Activated CD4-positive, alpha-beta T cell treated with anti-CD3 and anti-CD28 coated beads, Interleukin-2, amount 10 ng/mL, durations not matched to agents 24 days and 14 days (primary cell): ENCODE data around the gene CLEC4E. TPM values are rescaled to one million over a fixed set of nuclear protein-coding genes. Genes with fewer than 3 reads are reported as not detected.
"Not testable (repeated sequence)": the region's sequence is repeated elsewhere in the genome, so short reads cannot be mapped to it uniquely, and the experiment has no call there.

Experiments
- DNase-seq: peaks from one replicate; pipeline ENCODE4 v3.0.0; 2022
- H3K27ac Mint-ChIP-seq: one replicate; pipeline ENCODE4 v1.8.0; 2022; ENCODE audit warnings: mild to moderate bottlenecking, mixed read lengths
- H3K27me3 Mint-ChIP-seq: one replicate; pipeline ENCODE4 v1.8.0; 2022; ENCODE audit warnings: mixed read lengths
- H3K36me3 Mint-ChIP-seq: one replicate; pipeline ENCODE4 v1.8.0; 2022; ENCODE audit warnings: low read depth, mild to moderate bottlenecking, mixed read lengths
- H3K4me1 Mint-ChIP-seq: one replicate; pipeline ENCODE4 v1.8.0; 2021; ENCODE audit warnings: mixed read lengths
- H3K4me3 Mint-ChIP-seq: one replicate; pipeline ENCODE4 v1.8.0; 2022; ENCODE audit warnings: mild to moderate bottlenecking, moderate library complexity, mixed read lengths
- H3K9me3 Mint-ChIP-seq: one replicate; pipeline ENCODE4 v1.8.0; 2021; ENCODE audit warnings: mixed read lengths
- intact Hi-C: fragments of 100-400 bp; cut with micrococcal nuclease; formaldehyde crosslinking; loops from one replicate; pipeline ENCODE4 v1.15.1; 2023
- total RNA-seq: library from RNA; stranded (reverse); gene quantifications from 2 replicates; pipeline ENCODE4 v1.2.3, GENCODE V29; 2022

The CLEC4E gene
- total RNA-seq, 1 donor from 2014 or later: not detected

DNA sequence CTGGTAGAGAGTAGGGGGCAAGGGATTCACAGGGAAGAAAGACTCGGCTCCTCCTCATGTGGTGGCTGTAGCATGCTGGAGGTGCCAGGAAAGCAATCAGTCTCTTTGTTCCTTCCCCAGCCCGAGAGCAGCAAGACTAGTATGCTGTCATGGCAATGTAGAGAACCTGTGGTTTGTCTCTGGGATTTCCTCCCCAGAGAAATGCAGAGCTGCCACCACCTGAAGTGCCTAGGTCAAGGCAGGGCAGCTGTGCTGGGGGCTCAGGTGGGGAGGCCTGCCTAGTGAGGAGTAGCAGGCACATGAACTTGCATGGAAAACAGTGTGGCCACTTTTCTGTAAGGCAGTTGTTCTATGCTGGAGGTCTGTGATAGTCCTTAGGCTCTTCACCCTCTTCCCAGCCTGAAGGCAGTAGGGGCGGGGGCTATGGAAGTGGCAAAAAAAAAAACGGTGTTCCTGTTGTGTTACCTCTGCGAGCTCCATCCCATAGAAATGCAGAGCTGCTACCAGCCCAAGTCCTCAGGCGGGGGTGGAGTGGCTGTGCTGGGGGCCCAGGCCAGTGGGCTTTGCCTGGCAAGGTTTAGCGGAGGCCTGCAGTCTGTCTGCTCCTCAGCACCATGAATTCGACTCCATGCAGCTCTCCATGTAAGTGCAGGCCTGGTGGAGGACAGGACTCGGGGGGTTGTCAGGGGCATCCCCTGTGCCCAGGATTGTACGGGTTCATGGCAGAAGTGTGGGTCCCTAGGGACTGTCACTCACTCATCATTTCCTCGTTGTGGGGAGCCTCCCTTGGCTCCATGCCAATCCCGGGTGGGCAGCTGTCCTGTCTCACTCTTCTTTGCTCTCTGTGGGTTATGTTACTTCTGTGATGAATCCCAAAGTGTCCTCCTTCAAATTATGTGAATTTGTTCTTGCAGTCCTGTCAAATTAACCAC, 31.5 kb downstream of the CLEC4E start:
- Mint-ChIP-seq H3K27ac (no peak overlapping the region), H3K9me3 (no peaks in the 10 kb centered on the region), H3K27me3 (peaks cover 45% of the 10 kb centered on the region), H3K4me1 (no peaks in the 10 kb centered on the region), H3K4me3 (no peak overlapping the region), H3K36me3 (no peaks in the 10 kb centered on the region)
- DNase-seq: no peak
- intact Hi-C loops: no loop called here

DNA sequence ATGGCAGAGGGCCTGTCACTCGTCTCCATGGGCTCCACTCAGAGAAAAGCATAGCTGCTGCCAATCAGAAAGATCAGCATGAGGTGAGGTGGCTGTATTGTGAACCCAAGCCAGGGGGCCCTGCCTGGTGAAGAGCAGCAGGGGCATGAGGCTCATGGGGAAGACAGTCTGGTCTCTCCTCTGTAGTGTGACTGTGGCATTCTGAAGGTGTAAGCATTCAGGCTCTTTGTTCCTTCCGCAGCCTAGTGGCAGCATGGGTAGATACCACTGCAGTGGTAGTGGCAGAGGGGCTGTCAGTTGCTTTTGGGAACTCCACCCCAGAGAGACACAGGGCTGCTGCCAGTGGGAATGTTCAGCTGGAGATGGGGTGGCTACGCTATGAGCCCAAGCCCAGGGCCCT, 32.5 kb downstream of the CLEC4E start:
- H3K4me3 Mint-ChIP-seq: no peak overlapping the region
- DNase-seq: no peak
- H3K9me3 Mint-ChIP-seq: no peaks in the 10 kb centered on the region
- H3K36me3 Mint-ChIP-seq: no peaks in the 10 kb centered on the region
- no peaks in the 10 kb centered on the region for H3K4me1 Mint-ChIP-seq
- intact Hi-C loops: no loop called here
- no peak overlapping the region for H3K27ac Mint-ChIP-seq
- H3K27me3 Mint-ChIP-seq: peaks cover 42% of the 10 kb centered on the region

DNA sequence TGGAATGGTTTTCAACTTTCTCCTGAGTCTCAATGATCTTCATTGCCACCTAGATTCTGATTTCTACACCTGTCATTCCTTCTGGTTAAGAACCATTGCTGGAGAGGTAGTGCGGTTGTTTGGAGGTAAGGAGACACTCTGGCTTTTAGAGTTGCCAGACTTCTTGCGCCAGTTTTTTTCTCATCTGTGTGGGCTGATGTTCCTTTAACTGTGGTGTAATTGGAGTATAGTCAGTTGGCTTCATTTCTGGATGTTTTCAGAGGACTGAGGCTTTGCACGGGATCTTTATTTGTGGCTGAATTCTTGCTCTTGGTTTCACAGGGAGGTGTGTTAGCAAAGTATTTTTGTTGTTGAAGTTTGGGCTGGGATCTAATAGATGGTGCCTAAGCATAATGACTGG, 33.1 kb downstream of the CLEC4E start:
- H3K9me3 Mint-ChIP-seq: no peaks in the 10 kb centered on the region
- intact Hi-C loops: no loop called here
- DNase-seq: no peak
- H3K27me3 Mint-ChIP-seq: peaks cover 42% of the 10 kb centered on the region
- H3K4me1 Mint-ChIP-seq: no peaks in the 10 kb centered on the region
- H3K36me3 Mint-ChIP-seq: no peaks in the 10 kb centered on the region
- H3K4me3 Mint-ChIP-seq: no peak overlapping the region
- H3K27ac Mint-ChIP-seq: no peak overlapping the region

DNA sequence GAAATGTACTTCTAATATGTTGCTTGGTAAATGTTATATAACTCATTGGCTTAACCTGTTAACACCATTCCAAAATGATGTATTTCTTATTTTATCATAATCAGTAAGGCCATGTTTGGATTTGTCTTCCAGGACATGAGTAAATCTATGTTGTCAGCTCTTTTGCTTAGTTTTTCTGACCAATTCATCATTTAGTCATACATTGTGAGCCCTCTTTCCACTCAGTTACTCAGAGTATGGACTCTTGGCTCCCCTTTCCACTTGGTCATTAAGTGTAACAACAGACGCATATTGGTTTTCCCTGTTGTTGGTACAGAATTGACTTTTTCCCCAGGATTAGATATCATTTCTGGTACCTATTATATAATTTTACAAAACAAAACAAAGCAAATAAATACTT, 36.4 kb downstream of the CLEC4E start:
- no peak overlapping the region for H3K4me3 Mint-ChIP-seq
- no peaks in the 10 kb centered on the region for H3K36me3 Mint-ChIP-seq
- no peak for DNase-seq
- peaks cover 4% of the 10 kb centered on the region for H3K4me1 Mint-ChIP-seq
- intact Hi-C loops: no loop called here
- H3K27ac Mint-ChIP-seq: no peak overlapping the region
- no peaks in the 10 kb centered on the region for H3K9me3 Mint-ChIP-seq
- H3K27me3 Mint-ChIP-seq: peaks cover 36% of the 10 kb centered on the region

DNA sequence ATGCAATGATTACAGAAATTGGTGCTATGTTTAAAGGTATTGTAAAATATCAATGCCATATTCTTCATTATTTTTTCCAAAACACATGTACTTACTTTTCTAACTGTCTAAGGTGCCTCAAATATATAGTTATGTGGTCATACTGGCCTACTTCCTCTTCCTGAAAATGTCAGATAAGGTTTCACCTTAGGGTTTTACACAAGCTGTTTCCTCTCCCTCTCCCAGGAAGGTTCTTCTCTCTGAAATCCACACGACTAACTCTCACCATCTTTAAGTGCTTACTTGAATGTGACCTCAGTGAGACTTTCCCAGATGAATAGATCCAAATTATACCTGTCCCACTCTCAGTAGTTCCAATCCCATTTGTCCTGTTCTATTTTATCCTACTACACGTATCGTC, 39.0 kb downstream of the CLEC4E start:
- DNase-seq: no peak
- Mint-ChIP-seq H3K9me3 (no peaks in the 10 kb centered on the region), H3K4me1 (peaks cover 4% of the 10 kb centered on the region), H3K36me3 (no peaks in the 10 kb centered on the region), H3K4me3 (no peak overlapping the region), H3K27me3 (peaks cover 41% of the 10 kb centered on the region), H3K27ac (no peak overlapping the region)
- intact Hi-C loops: no loop called here

DNA sequence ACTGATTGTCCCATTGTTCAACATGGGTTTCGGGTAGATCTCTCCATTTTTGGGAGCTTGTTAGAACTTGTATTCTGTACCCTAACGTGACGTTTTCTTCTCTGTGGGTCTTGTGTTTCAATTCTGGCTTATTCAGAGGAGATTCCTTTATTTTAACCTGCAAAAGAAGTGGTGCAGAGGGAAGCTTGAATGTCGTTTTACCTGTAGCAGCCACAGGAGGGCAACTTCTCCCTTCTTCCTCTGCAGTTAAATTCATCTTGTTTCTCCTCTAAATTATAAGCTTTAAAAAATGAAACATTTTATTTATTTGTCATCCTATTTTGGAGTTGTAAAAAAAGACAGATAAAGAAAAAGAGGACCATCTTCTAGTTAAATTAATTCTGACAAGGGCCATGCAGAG, 41.1 kb downstream of the CLEC4E start:
- H3K27ac Mint-ChIP-seq: no peak overlapping the region
- peaks cover 43% of the 10 kb centered on the region for H3K27me3 Mint-ChIP-seq
- no peaks in the 10 kb centered on the region for H3K36me3 Mint-ChIP-seq
- intact Hi-C loops: loop anchor here (10.0 kb wide), 1 partner anchor 525 kb away; no protein-coding TSS in a partner anchor
- no peak for DNase-seq
- no peaks in the 10 kb centered on the region for H3K9me3 Mint-ChIP-seq
- no peak overlapping the region for H3K4me3 Mint-ChIP-seq
- H3K4me1 Mint-ChIP-seq: peaks cover 4% of the 10 kb centered on the region

DNA sequence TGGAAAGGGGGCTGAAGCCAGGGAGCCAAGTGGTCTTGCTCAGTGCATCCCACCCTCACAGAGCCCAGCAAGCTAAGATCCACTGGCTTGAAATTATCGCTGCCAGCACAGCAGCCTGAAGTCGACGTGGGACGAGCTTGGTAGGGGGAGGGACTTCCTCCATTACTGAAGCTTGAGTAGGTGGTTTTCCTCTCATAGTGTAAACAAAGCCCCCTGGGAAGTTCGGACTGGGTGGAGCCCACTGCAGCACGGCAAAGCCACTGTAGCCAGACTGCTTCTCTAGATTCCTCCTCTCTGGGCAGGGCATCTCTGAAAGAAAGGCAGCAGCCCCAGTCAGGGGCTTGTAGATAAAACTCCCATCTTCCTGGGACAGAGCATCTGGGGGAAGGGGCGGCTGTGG, 44.6 kb downstream of the CLEC4E start:
- peaks cover 22% of the 10 kb centered on the region for H3K4me1 Mint-ChIP-seq
- H3K36me3 Mint-ChIP-seq, H3K9me3 Mint-ChIP-seq, DNase-seq, H3K27ac Mint-ChIP-seq, H3K4me3 Mint-ChIP-seq: not testable (repeated sequence)
- intact Hi-C loops: loop anchor here (10.0 kb wide), 1 partner anchor 529 kb away; no protein-coding TSS in a partner anchor
- H3K27me3 Mint-ChIP-seq: peaks cover 43% of the 10 kb centered on the region

DNA sequence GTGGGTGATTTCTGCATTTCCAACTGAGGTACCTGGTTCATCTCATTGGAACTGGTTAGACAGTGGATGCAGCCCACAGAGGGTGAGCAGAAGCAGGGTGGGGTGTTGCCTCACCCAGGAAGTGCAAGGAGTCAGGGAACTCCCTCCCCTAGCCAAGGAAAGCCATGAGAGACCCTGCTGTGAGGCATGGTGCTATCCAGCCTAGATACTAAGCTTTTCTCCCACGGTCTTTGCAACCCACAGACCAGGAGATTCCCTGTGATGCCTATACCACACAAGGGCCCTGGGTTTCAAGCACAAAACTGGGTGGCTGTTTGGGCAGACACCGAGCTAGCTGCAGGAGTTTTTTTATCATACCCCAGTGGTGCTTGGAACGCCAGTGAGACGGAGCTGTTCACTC, 45.0 kb downstream of the CLEC4E start:
- not testable (repeated sequence) for H3K36me3 Mint-ChIP-seq, H3K4me3 Mint-ChIP-seq, H3K9me3 Mint-ChIP-seq, H3K27ac Mint-ChIP-seq, DNase-seq
- Mint-ChIP-seq H3K4me1 (peaks cover 22% of the 10 kb centered on the region), H3K27me3 (peaks cover 43% of the 10 kb centered on the region)
- intact Hi-C loops: loop anchor here (10.0 kb wide), 1 partner anchor 529 kb away; no protein-coding TSS in a partner anchor

DNA sequence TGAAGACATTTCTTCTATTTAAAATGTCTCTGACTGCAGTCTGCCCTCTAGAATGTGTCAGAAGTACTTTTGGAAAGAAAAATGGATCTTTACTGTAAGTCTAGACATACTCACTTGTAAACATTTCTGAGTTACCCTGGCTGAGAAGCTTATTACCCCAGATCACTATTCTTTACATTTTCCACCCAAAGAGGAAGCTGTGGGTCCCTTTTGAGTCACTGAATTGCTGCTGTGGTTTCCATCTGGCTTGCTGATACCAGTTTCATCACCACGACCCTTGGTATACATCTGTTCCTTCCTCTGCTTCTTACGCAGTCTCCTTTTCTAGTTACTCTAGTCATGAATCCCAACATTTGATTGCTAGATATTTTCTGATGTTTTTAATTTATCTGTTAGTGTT, 47.6 kb downstream of the CLEC4E start:
- H3K4me1 Mint-ChIP-seq: peaks cover 22% of the 10 kb centered on the region
- peak; percentile 82 for DNase-seq
- intact Hi-C loops: loop anchor here (1.0 to 10.0 kb wide), 2 partner anchors 155 to 532 kb away; no protein-coding TSS in a partner anchor
- H3K27ac Mint-ChIP-seq: peak overlapping the region; percentile 71
- peaks cover 6% of the 10 kb centered on the region for H3K9me3 Mint-ChIP-seq
- no peaks in the 10 kb centered on the region for H3K36me3 Mint-ChIP-seq
- peak overlapping the region; percentile 38 for H3K4me3 Mint-ChIP-seq
- peaks cover 43% of the 10 kb centered on the region for H3K27me3 Mint-ChIP-seq

DNA sequence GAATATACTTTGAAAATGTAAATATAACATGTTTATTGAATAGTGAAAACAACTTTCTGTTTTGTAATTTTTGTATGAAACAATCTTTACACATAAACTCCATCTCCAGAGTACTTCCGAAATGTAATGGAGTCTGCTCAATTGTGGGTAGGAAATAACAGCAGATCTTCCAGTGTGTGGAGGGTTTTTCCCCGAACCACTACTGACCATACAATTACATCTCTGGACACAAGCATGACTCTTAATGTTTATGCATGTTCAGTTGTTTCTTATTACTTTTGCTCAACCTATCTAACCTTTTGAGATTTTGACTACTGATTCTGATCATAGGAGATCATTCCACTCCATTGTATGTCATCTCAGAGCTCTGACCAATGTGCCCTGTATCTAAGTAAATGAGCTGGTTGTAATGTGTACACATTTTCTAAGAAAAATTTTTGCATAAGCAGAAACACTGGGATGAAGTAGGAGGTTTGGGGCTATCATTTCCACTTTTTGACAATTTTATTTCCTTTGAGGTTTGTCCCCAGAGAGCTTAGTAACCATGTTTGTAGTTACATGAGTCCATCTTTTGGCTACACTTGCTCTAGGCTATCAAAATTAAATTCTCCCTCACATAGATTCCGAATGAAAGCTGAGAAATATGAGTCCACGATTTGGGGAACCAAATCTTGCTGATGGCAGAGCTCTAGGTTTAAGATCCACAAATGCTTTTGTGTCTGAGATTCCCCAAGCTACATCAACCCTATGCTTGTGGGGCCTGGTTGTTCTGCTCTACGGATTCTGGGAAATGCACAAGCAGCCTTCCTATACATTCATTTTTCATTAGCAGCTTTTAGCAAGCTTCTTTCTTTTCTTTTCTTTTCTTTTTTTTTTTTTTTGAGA, 48.8 kb downstream of the CLEC4E start:
- no peak overlapping the region for H3K27ac Mint-ChIP-seq
- peaks cover 41% of the 10 kb centered on the region for H3K27me3 Mint-ChIP-seq
- peaks cover 22% of the 10 kb centered on the region for H3K4me1 Mint-ChIP-seq
- intact Hi-C loops: loop anchor here (10.0 kb wide), 1 partner anchor 533 kb away; no protein-coding TSS in a partner anchor
- H3K36me3 Mint-ChIP-seq: no peaks in the 10 kb centered on the region
- H3K9me3 Mint-ChIP-seq: peaks cover 9% of the 10 kb centered on the region
- no peak for DNase-seq
- H3K4me3 Mint-ChIP-seq: no peak overlapping the region

Other genes starting within 250 kb of the CLEC4E start
- not detected in 2 replicates for gene CLEC6A, start 84.9 kb downstream of the CLEC4E start, total RNA-seq
- gene CLEC4D, start 27.4 kb downstream of the CLEC4E start, total RNA-seq: not detected in 2 replicates
- gene AICDA, start 72.0 kb upstream of the CLEC4E start, total RNA-seq: not detected in 2 replicates
- gene MFAP5, start 121.9 kb upstream of the CLEC4E start, total RNA-seq: not detected in 2 replicates
- 0.68 and 0.88 TPM in 2 replicates for gene RIMKLB, start 157.1 kb upstream of the CLEC4E start, total RNA-seq